CD4-positive, alpha-beta T cell (primary cell): ENCODE results near the gene PDRG1. TPM values are rescaled to one million over a fixed set of nuclear protein-coding genes. Genes with fewer than 3 reads are reported as not detected.
"Not testable (repeated sequence)": the region's sequence is repeated elsewhere in the genome, so short reads cannot be mapped to it uniquely, and the experiment has no call there.

Experiments
- ATAC-seq: fragments of 200-7000 bp; cut with Tn5 transposase; one replicate; pipeline ENCODE4 v1.10.0; 2022; ENCODE audit warnings: mild to moderate bottlenecking; ENCODE audit not compliant: poor library complexity
- CTCF ChIA-PET: fragments of 350-600 bp; sonication (Branson Sonifier 250); formaldehyde crosslinking; loops from one replicate; lab custom pipeline; 2021; ENCODE audit warnings: antibody characterized with exemption, inconsistent platforms; lab: Charles Lee
- POLR2A ChIA-PET: fragments of 350-600 bp; sonication (Branson Sonifier 250); formaldehyde crosslinking; loops from one replicate; lab custom pipeline; 2021; ENCODE audit warnings: antibody characterized with exemption, inconsistent platforms; lab: Charles Lee
- DNase-seq, 14 experiments: peaks; one replicate each; pipeline ENCODE4 v3.0.0-alpha.2; 2013 to 2020; ENCODE audit warnings: mixed read lengths in 2 of 14
- H3K27ac ChIP-seq, 2 donors: one replicate each; pipeline versions ENCODE4 v1.5.1 to v1.7.0; 2013; ENCODE audit warnings: low read length in 2 of 2, low read depth in 1 of 2, mild to moderate bottlenecking in 1 of 2
- H3K27me3 ChIP-seq, 2 experiments: 1 replicate in 1 of 2; 2 replicates in 1 of 2; pipeline versions ENCODE4 v1.6.1 to v1.7.0; 2013; ENCODE audit warnings: low read length in 2 of 2, control low read depth in 1 of 2, mild to moderate bottlenecking in 1 of 2, moderate library complexity in 1 of 2; ENCODE audit not compliant: insufficient read depth in 2 of 2, control insufficient read depth in 1 of 2
- H3K36me3 ChIP-seq: one replicate; pipeline ENCODE4 v1.6.1; 2013; ENCODE audit warnings: low read length, control low read depth; ENCODE audit not compliant: insufficient read depth
- H3K4me1 ChIP-seq: one replicate; pipeline ENCODE4 v1.6.1; 2013; ENCODE audit warnings: low read length, control low read depth; ENCODE audit not compliant: insufficient read depth
- H3K4me3 ChIP-seq: one replicate; pipeline ENCODE4 v1.5.1; 2013; ENCODE audit warnings: mild to moderate bottlenecking, low read length, moderate library complexity
- H3K9me3 ChIP-seq, 2 experiments: 1 replicate in 1 of 2; 2 replicates in 1 of 2; pipeline versions ENCODE4 v1.6.1 to v1.7.0; 2013; ENCODE audit warnings: low read length in 2 of 2, mild to moderate bottlenecking in 2 of 2, control low read depth in 1 of 2, moderate library complexity in 1 of 2; ENCODE audit not compliant: control insufficient read depth in 1 of 2, insufficient read depth in 1 of 2
- H3K27ac Mint-ChIP-seq: one replicate; pipeline ENCODE4 v1.8.0; 2020; ENCODE audit warnings: mixed read lengths
- H3K27me3 Mint-ChIP-seq: one replicate; pipeline ENCODE4 v1.8.0; 2021; ENCODE audit warnings: mixed read lengths
- H3K36me3 Mint-ChIP-seq: one replicate; pipeline ENCODE4 v1.8.0; 2021; ENCODE audit warnings: low read depth, mixed read lengths
- H3K4me1 Mint-ChIP-seq: one replicate; pipeline ENCODE4 v1.8.0; 2021; ENCODE audit warnings: low read depth, mixed read lengths
- H3K4me3 Mint-ChIP-seq: one replicate; pipeline ENCODE4 v1.8.0; 2020; ENCODE audit warnings: mild to moderate bottlenecking, mixed read lengths
- H3K9me3 Mint-ChIP-seq: one replicate; pipeline ENCODE4 v1.8.0; 2020; ENCODE audit warnings: mixed read lengths
- intact Hi-C, 2 experiments: fragments of 100-400 bp; cut with DNase I in 1 of 2; cut with micrococcal nuclease in 1 of 2; formaldehyde crosslinking; loops; one replicate each; pipeline versions ENCODE4 v1.15.1 to v1.9.0; 2023 to 2025; cut with DNase I, micrococcal nuclease
- total RNA-seq, 174 experiments: library from RNA in 2 of 174; stranded (reverse) in 2 of 174; gene quantifications; one replicate each; pipeline ENCODE4 v1.2.3 and lab custom pipeline; 2021 to 2026
- TF ChIP-seq, protein P1 (sequence below): fragments of 200-600 bp; IDR thresholded peaks from one replicate; pipeline ENCODE4 v1.8.0; 2022; ENCODE audit warnings: antibody characterized with exemption, mild to moderate bottlenecking

The PDRG1 gene
- total RNA-seq, 2 experiments from 2014 or later = 6.5 to 7.1 TPM

DNA sequence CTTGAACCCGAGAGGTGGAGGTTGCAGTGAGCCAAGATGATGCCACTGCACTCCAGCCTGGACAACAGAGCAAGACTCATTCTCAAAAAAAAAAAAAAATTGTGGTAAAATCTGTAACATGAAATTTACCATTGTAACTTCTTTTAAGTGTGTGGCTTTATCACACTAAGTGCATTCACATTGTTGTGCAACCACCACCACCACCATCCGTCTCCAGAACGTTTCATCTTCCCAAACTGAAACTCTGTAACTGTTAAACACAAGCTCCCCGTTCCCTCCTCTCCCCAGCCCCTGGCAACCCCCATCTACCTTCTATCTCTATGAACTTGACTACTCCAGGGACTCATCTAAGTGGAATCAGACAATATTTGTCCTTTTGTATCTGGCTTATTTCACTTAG is 29.7 kb downstream of the PDRG1 start:
- no peaks in the 10 kb centered on the region for H3K4me1 Mint-ChIP-seq
- no peak overlapping the region for H3K4me3 ChIP-seq
- no peaks in the 10 kb centered on the region for H3K36me3 Mint-ChIP-seq
- no peaks in the 10 kb centered on the region for H3K36me3 ChIP-seq
- ATAC-seq (no peak), DNase-seq (no peak)
- H3K9me3 Mint-ChIP-seq = no peaks in the 10 kb centered on the region
- no peak overlapping the region for H3K4me3 Mint-ChIP-seq
- intact Hi-C loops = no loop called here
- no peak overlapping the region for H3K27ac ChIP-seq
- peaks cover 0 to 4% of the 10 kb centered on the region in 2 experiments for H3K9me3 ChIP-seq
- no peak overlapping the region for H3K27ac Mint-ChIP-seq
- ChIA-PET POLR2A (no interaction called here), CTCF (no interaction called here)
- H3K27me3 Mint-ChIP-seq = peaks cover 53% of the 10 kb centered on the region
- TF ChIP-seq, protein P1, sequence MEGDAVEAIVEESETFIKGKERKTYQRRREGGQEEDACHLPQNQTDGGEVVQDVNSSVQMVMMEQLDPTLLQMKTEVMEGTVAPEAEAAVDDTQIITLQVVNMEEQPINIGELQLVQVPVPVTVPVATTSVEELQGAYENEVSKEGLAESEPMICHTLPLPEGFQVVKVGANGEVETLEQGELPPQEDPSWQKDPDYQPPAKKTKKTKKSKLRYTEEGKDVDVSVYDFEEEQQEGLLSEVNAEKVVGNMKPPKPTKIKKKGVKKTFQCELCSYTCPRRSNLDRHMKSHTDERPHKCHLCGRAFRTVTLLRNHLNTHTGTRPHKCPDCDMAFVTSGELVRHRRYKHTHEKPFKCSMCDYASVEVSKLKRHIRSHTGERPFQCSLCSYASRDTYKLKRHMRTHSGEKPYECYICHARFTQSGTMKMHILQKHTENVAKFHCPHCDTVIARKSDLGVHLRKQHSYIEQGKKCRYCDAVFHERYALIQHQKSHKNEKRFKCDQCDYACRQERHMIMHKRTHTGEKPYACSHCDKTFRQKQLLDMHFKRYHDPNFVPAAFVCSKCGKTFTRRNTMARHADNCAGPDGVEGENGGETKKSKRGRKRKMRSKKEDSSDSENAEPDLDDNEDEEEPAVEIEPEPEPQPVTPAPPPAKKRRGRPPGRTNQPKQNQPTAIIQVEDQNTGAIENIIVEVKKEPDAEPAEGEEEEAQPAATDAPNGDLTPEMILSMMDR = no peak
- H3K27me3 ChIP-seq = peaks cover 7% of the 10 kb centered on the region in 2 experiments
- H3K4me1 ChIP-seq = no peaks in the 10 kb centered on the region

GRCh38 chr20:31921480-31921879 is 30.4 kb downstream of the PDRG1 start:
- intact Hi-C loops, ATAC-seq, H3K4me3 Mint-ChIP-seq, H3K27me3 ChIP-seq, H3K27ac ChIP-seq, H3K36me3 ChIP-seq, H3K36me3 Mint-ChIP-seq, POLR2A ChIA-PET, DNase-seq, H3K4me3 ChIP-seq, H3K9me3 Mint-ChIP-seq, H3K4me1 Mint-ChIP-seq, H3K9me3 ChIP-seq, H3K27ac Mint-ChIP-seq, H3K4me1 ChIP-seq, CTCF ChIA-PET: not testable (repeated sequence)
- peaks cover 49% of the 10 kb centered on the region for H3K27me3 Mint-ChIP-seq

DNA sequence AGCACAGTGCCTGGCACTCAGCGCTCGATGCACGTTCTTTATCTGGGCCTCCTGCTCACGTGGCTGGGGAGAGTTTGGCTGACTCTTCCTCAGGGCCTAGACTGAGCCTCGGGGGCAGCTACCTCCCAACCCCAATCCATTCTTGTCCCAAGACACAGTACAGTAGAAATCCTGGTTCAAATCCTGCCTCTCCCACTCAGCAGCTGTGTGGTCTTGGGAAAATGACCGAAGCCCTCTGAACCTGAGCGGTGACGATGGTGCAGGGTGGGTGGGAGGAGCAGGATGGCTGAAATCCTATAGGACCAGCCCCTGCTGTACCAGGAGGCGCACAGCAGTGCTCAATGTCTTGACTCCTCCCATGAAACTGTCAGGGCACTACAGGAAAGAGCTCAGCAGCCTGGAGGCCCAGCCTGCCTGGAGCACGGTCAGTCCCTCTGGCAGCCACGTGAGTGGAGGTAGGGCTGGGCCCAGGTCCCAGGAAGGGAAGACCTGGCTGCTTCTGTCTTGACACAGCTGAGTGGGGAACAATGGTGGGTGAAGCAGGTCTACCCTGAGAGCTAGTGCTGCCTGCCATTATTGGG is 31.5 kb downstream of the PDRG1 start:
- TF ChIP-seq, protein P1 = no peak
- Histone ChIP-seq H3K4me3 (no peak overlapping the region), H3K27me3 (peaks cover 0 to 7% of the 10 kb centered on the region in 2 experiments), H3K4me1 (no peaks in the 10 kb centered on the region), H3K36me3 (no peaks in the 10 kb centered on the region), H3K27ac (no peak overlapping the region), H3K9me3 (peaks cover 0 to 4% of the 10 kb centered on the region in 2 experiments)
- no peaks in the 10 kb centered on the region for H3K9me3 Mint-ChIP-seq
- H3K36me3 Mint-ChIP-seq = no peaks in the 10 kb centered on the region
- no peak overlapping the region for H3K27ac Mint-ChIP-seq
- DNase-seq = no peak
- no peaks in the 10 kb centered on the region for H3K4me1 Mint-ChIP-seq
- peaks cover 42% of the 10 kb centered on the region for H3K27me3 Mint-ChIP-seq
- intact Hi-C loops = no loop called here
- no peak overlapping the region for H3K4me3 Mint-ChIP-seq
- no peak for ATAC-seq
- ChIA-PET POLR2A (no interaction called here), CTCF (no interaction called here)
